ENCODE measurements around the gene CLCC1.

Gene CLCC1

GRCh38 chr1:108961198-108961597 lies 2.1 kb downstream of the CLCC1 start:
- H3K9me3 ChIP-seq (ENCODE audit: control insufficient read depth in 2 of 2, low read length in 2 of 2) = no peaks in the 10 kb centered on the region
- no peak overlapping the region for H3K4me3 ChIP-seq (ENCODE audit: low read length in 2 of 2)
- H3K27me3 ChIP-seq (ENCODE audit: control insufficient read depth in 2 of 2, insufficient read depth in 2 of 2, low read length in 2 of 2) = no peaks in the 10 kb centered on the region
- H3K27ac ChIP-seq (ENCODE audit: low read depth in 2 of 2, low read length in 2 of 2) = no peak overlapping the region
- H3K9ac ChIP-seq (ENCODE audit: low read depth in 1 of 2, low read length in 2 of 2) = no peak overlapping the region
- H3K36me3 ChIP-seq (ENCODE audit: control insufficient read depth in 2 of 2, insufficient read depth in 2 of 2, low read length in 2 of 2) = peaks cover 0 to 2% of the 10 kb centered on the region in 2 donors
- H3K4me1 ChIP-seq (ENCODE audit: control insufficient read depth in 2 of 2, insufficient read depth in 2 of 2, low read length in 2 of 2) = peaks cover 3 to 10% of the 10 kb centered on the region in 2 donors

- Histone ChIP-seq H3K36me3 (ENCODE audit: control insufficient read depth in 2 of 2, insufficient read depth in 2 of 2, low read length in 2 of 2) (peaks cover 0 to 6% of the 10 kb centered on the region in 2 donors), H3K4me3 (ENCODE audit: low read length in 2 of 2) (no peak overlapping the region), H3K9ac (ENCODE audit: low read depth in 1 of 2, low read length in 2 of 2) (no peak overlapping the region), H3K27me3 (ENCODE audit: control insufficient read depth in 2 of 2, insufficient read depth in 2 of 2, low read length in 2 of 2) (no peaks in the 10 kb centered on the region), H3K27ac (ENCODE audit: low read depth in 2 of 2, low read length in 2 of 2) (no peak overlapping the region), H3K4me1 (ENCODE audit: control insufficient read depth in 2 of 2, insufficient read depth in 2 of 2, low read length in 2 of 2) (peaks cover 3 to 10% of the 10 kb centered on the region in 2 donors), H3K9me3 (ENCODE audit: control insufficient read depth in 2 of 2, low read length in 2 of 2) (no peaks in the 10 kb centered on the region)
Observed at GRCh38 chr1:108960719-108961118, 2.6 kb downstream of the CLCC1 start.

- no peak overlapping the region for H3K4me3 ChIP-seq (ENCODE audit: low read length in 2 of 2)
- no peaks in the 10 kb centered on the region for H3K27me3 ChIP-seq (ENCODE audit: control insufficient read depth in 2 of 2, insufficient read depth in 2 of 2, low read length in 2 of 2)
- no peaks in the 10 kb centered on the region for H3K9me3 ChIP-seq (ENCODE audit: control insufficient read depth in 2 of 2, low read length in 2 of 2)
- peaks cover 0 to 7% of the 10 kb centered on the region in 2 donors for H3K4me1 ChIP-seq (ENCODE audit: control insufficient read depth in 2 of 2, insufficient read depth in 2 of 2, low read length in 2 of 2)
- H3K9ac ChIP-seq (ENCODE audit: low read depth in 1 of 2, low read length in 2 of 2) = no peak overlapping the region
- peaks cover 0 to 8% of the 10 kb centered on the region in 2 donors for H3K36me3 ChIP-seq (ENCODE audit: control insufficient read depth in 2 of 2, insufficient read depth in 2 of 2, low read length in 2 of 2)
- no peak overlapping the region for H3K27ac ChIP-seq (ENCODE audit: low read depth in 2 of 2, low read length in 2 of 2)
Observed at GRCh38 chr1:108957888-108958287, 5.4 kb downstream of the CLCC1 start.

GRCh38 chr1:108955881-108956280 lies 7.4 kb downstream of the CLCC1 start:
- H3K27me3 ChIP-seq (ENCODE audit: control insufficient read depth in 2 of 2, insufficient read depth in 2 of 2, low read length in 2 of 2) = no peaks in the 10 kb centered on the region
- no peaks in the 10 kb centered on the region for H3K4me1 ChIP-seq (ENCODE audit: control insufficient read depth in 2 of 2, insufficient read depth in 2 of 2, low read length in 2 of 2)
- no peak overlapping the region for H3K27ac ChIP-seq (ENCODE audit: low read depth in 2 of 2, low read length in 2 of 2)
- no peaks in the 10 kb centered on the region for H3K9me3 ChIP-seq (ENCODE audit: control insufficient read depth in 2 of 2, low read length in 2 of 2)
- H3K4me3 ChIP-seq (ENCODE audit: low read length in 2 of 2) = no peak overlapping the region
- no peak overlapping the region for H3K9ac ChIP-seq (ENCODE audit: low read depth in 1 of 2, low read length in 2 of 2)
- H3K36me3 ChIP-seq (ENCODE audit: control insufficient read depth in 2 of 2, insufficient read depth in 2 of 2, low read length in 2 of 2) = peaks cover 0 to 8% of the 10 kb centered on the region in 2 donors

- Histone ChIP-seq H3K4me3 (ENCODE audit: low read length in 2 of 2) (no peak overlapping the region), H3K36me3 (ENCODE audit: control insufficient read depth in 2 of 2, insufficient read depth in 2 of 2, low read length in 2 of 2) (peaks cover 0 to 8% of the 10 kb centered on the region in 2 donors), H3K27me3 (ENCODE audit: control insufficient read depth in 2 of 2, insufficient read depth in 2 of 2, low read length in 2 of 2) (no peaks in the 10 kb centered on the region), H3K9ac (ENCODE audit: low read depth in 1 of 2, low read length in 2 of 2) (no peak overlapping the region), H3K9me3 (ENCODE audit: control insufficient read depth in 2 of 2, low read length in 2 of 2) (no peaks in the 10 kb centered on the region), H3K4me1 (ENCODE audit: control insufficient read depth in 2 of 2, insufficient read depth in 2 of 2, low read length in 2 of 2) (no peaks in the 10 kb centered on the region), H3K27ac (ENCODE audit: low read depth in 2 of 2, low read length in 2 of 2) (no peak overlapping the region)
Observed at GRCh38 chr1:108955111-108955510, 8.2 kb downstream of the CLCC1 start.

- H3K9me3 ChIP-seq (ENCODE audit: control insufficient read depth in 2 of 2, low read length in 2 of 2) = no peaks in the 10 kb centered on the region
- no peak overlapping the region for H3K9ac ChIP-seq (ENCODE audit: low read depth in 1 of 2, low read length in 2 of 2)
- no peak overlapping the region for H3K27ac ChIP-seq (ENCODE audit: low read depth in 2 of 2, low read length in 2 of 2)
- no peaks in the 10 kb centered on the region for H3K4me1 ChIP-seq (ENCODE audit: control insufficient read depth in 2 of 2, insufficient read depth in 2 of 2, low read length in 2 of 2)
- no peaks in the 10 kb centered on the region for H3K27me3 ChIP-seq (ENCODE audit: control insufficient read depth in 2 of 2, insufficient read depth in 2 of 2, low read length in 2 of 2)
- no peak overlapping the region for H3K4me3 ChIP-seq (ENCODE audit: low read length in 2 of 2)
- H3K36me3 ChIP-seq (ENCODE audit: control insufficient read depth in 2 of 2, insufficient read depth in 2 of 2, low read length in 2 of 2) = peaks cover 0 to 5% of the 10 kb centered on the region in 2 donors
Observed at GRCh38 chr1:108953452-108953851, 9.8 kb downstream of the CLCC1 start.

GRCh38 chr1:108951242-108951641 lies 12.0 kb downstream of the CLCC1 start:
- no peaks in the 10 kb centered on the region for H3K9me3 ChIP-seq (ENCODE audit: control insufficient read depth in 2 of 2, low read length in 2 of 2)
- no peak overlapping the region for H3K9ac ChIP-seq (ENCODE audit: low read depth in 1 of 2, low read length in 2 of 2)
- H3K36me3 ChIP-seq (ENCODE audit: control insufficient read depth in 2 of 2, insufficient read depth in 2 of 2, low read length in 2 of 2) = peaks cover 4 to 17% of the 10 kb centered on the region in 2 donors
- H3K27ac ChIP-seq (ENCODE audit: low read depth in 2 of 2, low read length in 2 of 2) = no peak overlapping the region
- H3K4me1 ChIP-seq (ENCODE audit: control insufficient read depth in 2 of 2, insufficient read depth in 2 of 2, low read length in 2 of 2) = no peaks in the 10 kb centered on the region
- no peaks in the 10 kb centered on the region for H3K27me3 ChIP-seq (ENCODE audit: control insufficient read depth in 2 of 2, insufficient read depth in 2 of 2, low read length in 2 of 2)
- H3K4me3 ChIP-seq (ENCODE audit: low read length in 2 of 2) = no peak overlapping the region

- no peak overlapping the region for H3K27ac ChIP-seq (ENCODE audit: low read depth in 2 of 2, low read length in 2 of 2)
Observed at GRCh38 chr1:108949044-108949443, 14.2 kb downstream of the CLCC1 start.

GRCh38 chr1:108947871-108948525 lies 15.3 kb downstream of the CLCC1 start:
- no peaks in the 10 kb centered on the region for H3K4me1 ChIP-seq (ENCODE audit: control insufficient read depth in 2 of 2, insufficient read depth in 2 of 2, low read length in 2 of 2)
- no peaks in the 10 kb centered on the region for H3K9me3 ChIP-seq (ENCODE audit: control insufficient read depth in 2 of 2, low read length in 2 of 2)
- no peaks in the 10 kb centered on the region for H3K27me3 ChIP-seq (ENCODE audit: control insufficient read depth in 2 of 2, insufficient read depth in 2 of 2, low read length in 2 of 2)
- H3K4me3 ChIP-seq (ENCODE audit: low read length in 2 of 2) = no peak overlapping the region
- peaks cover 11 to 23% of the 10 kb centered on the region in 2 donors for H3K36me3 ChIP-seq (ENCODE audit: control insufficient read depth in 2 of 2, insufficient read depth in 2 of 2, low read length in 2 of 2)
- no peak overlapping the region for H3K27ac ChIP-seq (ENCODE audit: low read depth in 2 of 2, low read length in 2 of 2)
- no peak overlapping the region for H3K9ac ChIP-seq (ENCODE audit: low read depth in 1 of 2, low read length in 2 of 2)

More at GRCh38 chr1:108949044-108949443, 14.2 kb downstream of the CLCC1 start:
- no peaks in the 10 kb centered on the region for H3K4me1 ChIP-seq (ENCODE audit: control insufficient read depth in 2 of 2, insufficient read depth in 2 of 2, low read length in 2 of 2)
- H3K27me3 ChIP-seq (ENCODE audit: control insufficient read depth in 2 of 2, insufficient read depth in 2 of 2, low read length in 2 of 2) = no peaks in the 10 kb centered on the region
- H3K9me3 ChIP-seq (ENCODE audit: control insufficient read depth in 2 of 2, low read length in 2 of 2) = no peaks in the 10 kb centered on the region
- no peak overlapping the region for H3K4me3 ChIP-seq (ENCODE audit: low read length in 2 of 2)
- no peak overlapping the region for H3K9ac ChIP-seq (ENCODE audit: low read depth in 1 of 2, low read length in 2 of 2)
- peaks cover 10 to 19% of the 10 kb centered on the region in 2 donors for H3K36me3 ChIP-seq (ENCODE audit: control insufficient read depth in 2 of 2, insufficient read depth in 2 of 2, low read length in 2 of 2)

GRCh38 chr1:108936170-108936569 lies 27.1 kb downstream of the CLCC1 start:
- no peaks in the 10 kb centered on the region for H3K27me3 ChIP-seq (ENCODE audit: control insufficient read depth in 2 of 2, insufficient read depth in 2 of 2, low read length in 2 of 2)
- no peaks in the 10 kb centered on the region for H3K9me3 ChIP-seq (ENCODE audit: control insufficient read depth in 2 of 2, low read length in 2 of 2)
- no peaks in the 10 kb centered on the region for H3K4me1 ChIP-seq (ENCODE audit: control insufficient read depth in 2 of 2, insufficient read depth in 2 of 2, low read length in 2 of 2)
- H3K27ac ChIP-seq (ENCODE audit: low read depth in 2 of 2, low read length in 2 of 2) = no peak overlapping the region
- no peak overlapping the region for H3K9ac ChIP-seq (ENCODE audit: low read depth in 1 of 2, low read length in 2 of 2)
- no peak overlapping the region for H3K4me3 ChIP-seq (ENCODE audit: low read length in 2 of 2)
- H3K36me3 ChIP-seq (ENCODE audit: control insufficient read depth in 2 of 2, insufficient read depth in 2 of 2, low read length in 2 of 2) = peaks cover 60 to 72% of the 10 kb centered on the region in 2 donors

Data from mucosa of rectum (tissue), 2 donors.